Dendritic cell treated with granulocyte-macrophage colony-stimulating factor and Interleukin-4, amounts not matched to agents 40 ng/mL and 50 ng/mL, for 4 days (primary cell): ENCODE data around the gene RGS18.
A peak's percentile ranks its signal among the peaks of the same experiment; 100 is the strongest.
"Not testable (repeated sequence)": the region's sequence is repeated elsewhere in the genome, so short reads cannot be mapped to it uniquely, and the experiment has no call there.

ENCODE experiments used
- H3K27ac Mint-ChIP-seq: one replicate; pipeline ENCODE4 v1.8.0; 2022; ENCODE audit warnings: mild to moderate bottlenecking, mixed read lengths
- H3K27me3 Mint-ChIP-seq: one replicate; pipeline ENCODE4 v1.8.0; 2022; ENCODE audit warnings: mild to moderate bottlenecking, mixed read lengths
- H3K36me3 Mint-ChIP-seq: one replicate; pipeline ENCODE4 v1.8.0; 2022; ENCODE audit warnings: low read depth, mixed read lengths
- H3K4me1 Mint-ChIP-seq: one replicate; pipeline ENCODE4 v1.8.0; 2022; ENCODE audit warnings: low read depth, mixed read lengths
- H3K4me3 Mint-ChIP-seq: one replicate; pipeline ENCODE4 v1.8.0; 2022; ENCODE audit warnings: mild to moderate bottlenecking, moderate library complexity, mixed read lengths
- H3K9me3 Mint-ChIP-seq: one replicate; pipeline ENCODE4 v1.8.0; 2022; ENCODE audit warnings: mixed read lengths
- intact Hi-C: fragments of 100-400 bp; cut with micrococcal nuclease; formaldehyde crosslinking; loops from one replicate; pipeline ENCODE4 v1.15.0; 2022

Gene RGS18

DNA sequence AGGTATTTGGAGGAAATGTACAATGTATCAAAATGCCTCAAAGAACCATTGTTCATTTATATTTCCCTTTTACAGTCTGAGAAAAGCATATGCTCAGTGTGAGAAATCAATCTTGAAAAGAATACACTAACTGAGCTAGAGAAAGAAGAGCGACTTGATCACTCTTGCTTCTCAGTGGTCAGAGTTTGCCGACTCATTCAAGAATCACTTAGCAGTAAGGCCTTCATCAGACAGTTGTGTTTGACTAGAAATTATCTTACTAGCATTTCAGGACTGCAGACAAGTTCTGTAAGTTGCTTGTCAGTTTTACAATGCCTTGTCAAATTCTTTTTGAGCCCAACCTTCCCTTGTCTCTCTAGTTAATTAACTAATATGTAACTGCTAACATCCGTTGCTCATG lies 12.9 kb downstream of the RGS18 start:
- intact Hi-C loops: no loop called here
- Mint-ChIP-seq H3K27me3 (no peaks in the 10 kb centered on the region), H3K4me1 (peaks cover 60% of the 10 kb centered on the region), H3K9me3 (no peaks in the 10 kb centered on the region), H3K27ac (peak overlapping the region; percentile 67), H3K4me3 (no peak overlapping the region), H3K36me3 (peaks cover 10% of the 10 kb centered on the region)

DNA sequence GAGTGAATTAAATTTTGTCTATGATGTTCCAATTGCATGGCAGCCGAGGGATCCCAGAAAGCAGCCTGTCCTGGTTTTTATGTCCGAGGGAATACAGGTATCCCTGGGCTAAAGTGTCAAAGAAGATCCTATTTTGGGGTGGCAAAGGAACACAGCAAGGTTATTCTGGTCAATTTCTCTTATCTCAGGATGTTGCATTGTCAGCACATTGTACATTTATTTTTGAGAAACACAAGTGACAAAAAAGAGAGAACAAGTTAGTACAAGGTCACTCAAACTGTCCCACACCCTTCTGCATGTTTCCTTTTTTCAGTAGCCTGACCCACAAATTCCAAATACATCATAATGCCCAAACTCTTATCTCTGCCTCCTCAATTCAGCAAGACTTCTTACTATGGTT lies 17.7 kb downstream of the RGS18 start:
- Mint-ChIP-seq H3K4me3 (no peak overlapping the region), H3K27me3 (no peaks in the 10 kb centered on the region), H3K27ac (peak overlapping the region; percentile 28), H3K9me3 (peaks cover 10% of the 10 kb centered on the region), H3K36me3 (peaks cover 30% of the 10 kb centered on the region), H3K4me1 (peaks cover 60% of the 10 kb centered on the region)
- intact Hi-C loops: no loop called here

DNA sequence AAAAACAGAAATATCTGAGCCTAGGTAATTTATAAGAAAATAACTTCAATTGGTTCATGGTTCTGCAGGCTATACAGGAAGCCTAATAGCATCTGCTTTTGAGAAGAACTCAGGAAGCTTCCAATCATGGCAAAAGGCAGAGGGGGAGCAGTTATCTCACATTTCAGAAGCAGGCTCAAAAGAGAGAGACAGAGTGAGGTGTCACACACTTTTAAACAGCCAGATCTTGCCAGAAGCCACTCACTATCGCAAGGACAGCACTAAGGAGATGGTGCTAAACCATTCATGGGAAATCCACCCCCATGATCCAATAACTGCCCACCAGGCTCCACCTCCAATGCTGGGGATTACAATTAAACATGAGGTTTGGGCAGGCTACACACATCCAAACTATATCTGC lies 25.5 kb downstream of the RGS18 start:
- no peaks in the 10 kb centered on the region for H3K27me3 Mint-ChIP-seq
- H3K36me3 Mint-ChIP-seq: peaks cover 36% of the 10 kb centered on the region
- no peak overlapping the region for H3K27ac Mint-ChIP-seq
- no peak overlapping the region for H3K4me3 Mint-ChIP-seq
- H3K4me1 Mint-ChIP-seq: peaks cover 3% of the 10 kb centered on the region
- intact Hi-C loops: no loop called here
- no peaks in the 10 kb centered on the region for H3K9me3 Mint-ChIP-seq

DNA sequence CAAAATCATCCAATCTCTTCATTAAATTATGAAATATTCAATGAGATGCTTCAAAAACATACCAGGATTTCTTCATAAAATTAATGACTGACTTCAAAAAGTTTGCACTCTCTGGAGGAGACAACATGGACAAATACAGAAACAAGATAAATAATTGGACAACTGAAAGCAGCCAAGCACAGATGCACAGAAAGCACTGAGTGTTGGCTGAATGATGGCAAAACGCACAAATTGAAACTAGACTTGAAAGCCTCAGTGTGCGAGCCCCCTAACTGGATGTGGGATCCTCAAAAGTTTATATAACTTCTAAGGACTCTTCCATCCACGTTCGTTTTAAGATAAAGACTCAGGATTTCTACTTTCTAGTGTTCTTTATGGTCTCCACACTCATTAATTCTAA lies 27.9 kb downstream of the RGS18 start:
- no peaks in the 10 kb centered on the region for H3K27me3 Mint-ChIP-seq
- peaks cover 32% of the 10 kb centered on the region for H3K36me3 Mint-ChIP-seq
- H3K4me3 Mint-ChIP-seq: no peak overlapping the region
- intact Hi-C loops: no loop called here
- H3K9me3 Mint-ChIP-seq: no peaks in the 10 kb centered on the region
- no peak overlapping the region for H3K27ac Mint-ChIP-seq
- no peaks in the 10 kb centered on the region for H3K4me1 Mint-ChIP-seq

DNA sequence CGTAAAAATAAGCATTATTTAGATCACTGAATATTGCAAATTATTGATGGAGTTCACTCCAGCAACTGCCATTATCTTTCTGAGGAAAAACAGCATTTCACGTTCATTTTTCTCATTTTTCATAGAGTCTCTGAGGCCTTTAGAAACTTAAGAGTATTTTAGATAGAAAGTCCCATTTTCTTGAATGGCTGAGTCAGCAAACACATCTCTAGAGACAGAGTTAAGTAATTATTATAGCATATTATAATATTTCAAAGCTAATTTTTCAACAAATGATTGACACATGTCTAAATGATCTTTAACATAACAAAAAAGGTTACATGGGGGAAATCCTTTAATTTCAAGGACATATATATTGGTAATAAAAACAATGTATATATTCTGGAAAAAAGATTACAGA lies 31.8 kb downstream of the RGS18 start:
- Mint-ChIP-seq H3K9me3 (no peaks in the 10 kb centered on the region), H3K36me3 (peaks cover 3% of the 10 kb centered on the region), H3K4me3 (no peak overlapping the region), H3K27ac (no peak overlapping the region), H3K27me3 (no peaks in the 10 kb centered on the region), H3K4me1 (no peaks in the 10 kb centered on the region)
- intact Hi-C loops: no loop called here

DNA sequence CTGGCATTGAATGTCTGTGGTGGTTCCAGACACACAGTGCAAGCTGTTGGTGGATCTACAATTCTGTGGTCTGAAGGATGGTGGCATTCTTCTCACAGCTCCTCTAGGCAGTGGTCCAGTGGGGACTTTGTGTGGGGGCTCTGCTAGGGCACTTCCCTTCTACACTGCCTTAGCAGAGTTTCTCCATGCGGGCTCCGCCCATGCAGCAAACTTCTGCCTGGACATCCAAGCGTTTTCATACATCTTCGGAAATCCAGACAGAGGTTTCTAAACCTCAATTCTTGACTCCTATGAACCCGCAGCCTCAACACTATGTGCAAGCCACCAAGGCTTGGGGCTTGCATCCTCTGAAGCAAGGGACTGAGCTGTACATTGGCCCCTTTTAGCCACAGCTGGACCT lies 43.0 kb downstream of the RGS18 start:
- H3K27me3 Mint-ChIP-seq: no peaks in the 10 kb centered on the region
- peaks cover 38% of the 10 kb centered on the region for H3K9me3 Mint-ChIP-seq
- peaks cover 23% of the 10 kb centered on the region for H3K36me3 Mint-ChIP-seq
- intact Hi-C loops: no loop called here
- H3K4me1 Mint-ChIP-seq: peaks cover 7% of the 10 kb centered on the region
- no peak overlapping the region for H3K4me3 Mint-ChIP-seq
- no peak overlapping the region for H3K27ac Mint-ChIP-seq

DNA sequence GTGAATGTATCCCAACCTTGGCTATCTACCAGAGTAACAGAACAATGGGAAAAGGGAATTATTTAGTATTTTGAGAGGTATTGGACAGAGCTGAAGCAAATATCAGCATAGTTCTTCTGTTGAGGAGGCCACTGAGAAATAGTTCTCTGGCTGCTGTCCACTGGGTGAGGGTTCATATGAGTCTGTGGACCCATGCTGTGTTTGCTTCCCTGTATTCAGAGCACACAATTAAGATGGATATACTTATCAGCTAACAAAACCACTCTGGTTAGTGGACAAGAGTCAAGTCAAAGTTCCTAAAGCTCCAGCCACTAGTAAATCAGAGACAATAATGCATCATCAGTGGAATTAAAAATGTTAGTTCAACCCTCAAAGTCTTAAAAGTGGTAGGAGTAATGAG lies 66.1 kb downstream of the RGS18 start:
- Mint-ChIP-seq H3K4me1 (peaks cover 9% of the 10 kb centered on the region), H3K27me3 (no peaks in the 10 kb centered on the region), H3K9me3 (peaks cover 27% of the 10 kb centered on the region), H3K27ac (no peak overlapping the region), H3K4me3 (no peak overlapping the region), H3K36me3 (no peaks in the 10 kb centered on the region)
- intact Hi-C loops: no loop called here

DNA sequence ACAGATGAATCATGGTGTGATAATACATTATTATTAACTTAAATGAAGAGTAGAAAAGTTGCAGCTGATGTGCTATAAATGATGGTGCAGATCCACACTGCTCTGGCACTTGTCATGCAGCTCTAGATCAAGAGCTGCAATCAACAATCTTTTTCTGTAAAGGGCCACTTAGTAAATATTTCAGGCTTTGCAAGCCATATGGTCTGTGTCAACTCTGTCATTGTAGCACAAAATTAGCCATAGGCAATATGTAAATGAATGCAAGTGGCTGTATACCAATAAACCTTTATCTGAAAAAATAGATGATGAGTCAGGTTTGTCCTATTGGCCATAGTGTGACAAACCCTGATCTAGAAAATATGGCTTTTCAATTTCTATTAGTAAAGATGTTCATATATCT lies 66.6 kb downstream of the RGS18 start:
- no peaks in the 10 kb centered on the region for H3K27me3 Mint-ChIP-seq
- H3K9me3 Mint-ChIP-seq: peaks cover 27% of the 10 kb centered on the region
- H3K36me3 Mint-ChIP-seq: no peaks in the 10 kb centered on the region
- H3K27ac Mint-ChIP-seq: no peak overlapping the region
- intact Hi-C loops: no loop called here
- peaks cover 9% of the 10 kb centered on the region for H3K4me1 Mint-ChIP-seq
- no peak overlapping the region for H3K4me3 Mint-ChIP-seq

DNA sequence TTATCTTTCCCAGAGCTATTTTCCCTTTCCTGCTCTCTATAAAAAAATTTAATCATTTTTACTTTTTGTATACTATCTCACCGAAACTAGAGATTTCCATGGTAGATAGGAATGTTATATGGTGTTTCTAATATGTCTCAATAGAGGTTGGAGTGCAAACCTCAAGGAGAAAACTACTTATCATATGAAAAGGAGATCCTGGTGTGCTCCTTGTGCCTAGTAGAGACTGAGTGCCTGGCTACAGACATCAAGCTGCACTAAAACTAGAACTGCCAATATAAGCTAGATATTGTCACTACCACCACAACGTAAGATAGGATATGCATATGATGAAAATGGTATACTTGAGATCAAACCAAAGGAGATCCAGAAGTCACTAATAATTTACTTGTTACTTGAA lies 67.0 kb downstream of the RGS18 start:
- intact Hi-C loops: no loop called here
- H3K27ac Mint-ChIP-seq: no peak overlapping the region
- no peaks in the 10 kb centered on the region for H3K36me3 Mint-ChIP-seq
- peaks cover 9% of the 10 kb centered on the region for H3K4me1 Mint-ChIP-seq
- H3K27me3 Mint-ChIP-seq: no peaks in the 10 kb centered on the region
- peaks cover 27% of the 10 kb centered on the region for H3K9me3 Mint-ChIP-seq
- H3K4me3 Mint-ChIP-seq: no peak overlapping the region

DNA sequence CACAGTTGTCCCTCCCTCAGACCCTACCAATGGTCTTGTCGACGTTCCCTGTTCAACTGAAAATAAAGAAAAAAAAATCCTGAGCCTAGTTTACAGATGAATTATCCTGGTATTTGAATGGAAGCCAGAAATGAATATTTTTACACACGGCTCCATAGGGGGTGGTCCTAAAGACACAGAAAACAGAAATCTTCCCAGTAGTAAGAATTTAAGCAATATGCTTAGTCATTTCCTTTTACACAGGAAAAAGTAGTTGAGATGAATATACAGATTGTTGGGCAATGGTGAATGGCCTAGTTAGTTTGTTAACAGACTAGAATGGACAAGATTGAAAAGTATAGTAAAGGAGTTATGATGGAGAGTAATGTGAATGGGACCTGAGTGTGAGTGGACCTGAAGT lies 67.4 kb downstream of the RGS18 start:
- H3K27me3 Mint-ChIP-seq: no peaks in the 10 kb centered on the region
- peaks cover 9% of the 10 kb centered on the region for H3K4me1 Mint-ChIP-seq
- H3K36me3 Mint-ChIP-seq: no peaks in the 10 kb centered on the region
- H3K27ac Mint-ChIP-seq: no peak overlapping the region
- intact Hi-C loops: no loop called here
- no peak overlapping the region for H3K4me3 Mint-ChIP-seq
- peaks cover 27% of the 10 kb centered on the region for H3K9me3 Mint-ChIP-seq

DNA sequence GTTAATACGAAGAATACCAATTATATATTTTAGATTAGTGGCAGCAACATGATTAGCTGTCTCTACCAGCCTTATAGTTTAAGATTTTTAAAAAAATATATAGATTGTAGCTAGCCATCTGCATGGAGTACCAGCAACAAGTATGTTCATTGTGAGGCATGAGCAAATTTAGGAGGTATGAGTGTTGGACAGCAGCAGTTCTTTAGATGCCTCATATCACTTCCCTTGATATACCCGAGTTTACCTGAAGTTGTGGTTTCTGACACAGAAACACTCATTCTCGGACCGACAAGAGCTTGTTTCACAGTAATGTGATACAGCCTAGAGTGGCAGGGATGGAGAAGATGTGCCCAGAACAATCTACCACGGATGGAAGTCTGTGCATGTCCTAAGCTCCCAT lies 69.1 kb downstream of the RGS18 start:
- Mint-ChIP-seq H3K4me3 (no peak overlapping the region), H3K9me3 (peaks cover 18% of the 10 kb centered on the region), H3K27ac (no peak overlapping the region), H3K4me1 (peaks cover 9% of the 10 kb centered on the region), H3K27me3 (no peaks in the 10 kb centered on the region), H3K36me3 (no peaks in the 10 kb centered on the region)
- intact Hi-C loops: no loop called here

DNA sequence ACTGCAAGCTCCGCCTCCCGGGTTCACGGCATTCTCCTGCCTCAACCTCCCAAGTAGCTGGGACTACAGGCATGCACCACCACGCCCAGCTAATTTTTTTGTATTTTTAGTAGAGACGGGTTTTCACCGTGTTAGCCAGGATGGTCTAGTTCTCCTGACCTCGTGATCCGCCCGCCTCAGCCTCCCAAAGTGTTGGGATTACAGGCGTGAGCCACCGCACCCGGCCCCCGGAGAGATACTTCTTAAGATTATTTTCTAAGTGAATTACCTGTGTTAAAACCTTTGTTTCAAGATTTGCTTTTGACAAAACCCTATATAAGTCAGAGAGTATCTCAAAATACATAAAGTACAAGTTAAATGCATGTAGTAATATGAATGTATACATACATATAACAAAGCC lies 69.7 kb downstream of the RGS18 start:
- H3K27me3 Mint-ChIP-seq, H3K4me1 Mint-ChIP-seq, H3K4me3 Mint-ChIP-seq, H3K27ac Mint-ChIP-seq, intact Hi-C loops, H3K36me3 Mint-ChIP-seq: not testable (repeated sequence)
- H3K9me3 Mint-ChIP-seq: peaks cover 18% of the 10 kb centered on the region

DNA sequence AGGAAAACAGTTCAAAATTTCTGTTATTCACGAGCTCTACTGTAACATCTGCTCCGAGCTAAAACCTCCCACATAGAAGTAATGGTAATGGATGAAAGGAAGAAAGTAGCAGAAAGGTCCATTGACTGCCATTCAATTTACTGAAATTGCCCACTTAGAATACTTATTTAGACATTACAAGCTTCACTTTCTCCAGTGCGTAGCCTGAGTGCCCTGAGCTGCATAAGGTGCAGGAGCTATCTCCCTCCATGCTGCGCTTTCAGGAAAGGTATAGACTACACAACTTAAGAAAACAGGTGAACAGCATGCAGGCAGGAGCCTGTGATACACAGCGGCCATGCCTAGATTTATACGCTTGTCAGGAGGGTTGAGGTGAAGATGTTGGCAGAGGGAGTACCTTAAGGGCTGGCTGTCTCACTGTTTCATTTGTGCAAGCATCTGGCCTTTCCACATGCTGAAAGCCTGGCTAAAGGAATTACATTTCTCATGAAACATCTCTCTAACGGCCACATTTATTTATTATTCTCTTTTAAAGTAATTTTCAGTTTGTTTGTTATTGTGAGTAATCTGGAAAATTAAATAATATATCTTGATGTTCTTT lies 74.7 kb downstream of the RGS18 start:
- Mint-ChIP-seq H3K4me3 (no peak overlapping the region), H3K27ac (no peak overlapping the region), H3K9me3 (no peaks in the 10 kb centered on the region), H3K36me3 (no peaks in the 10 kb centered on the region), H3K27me3 (no peaks in the 10 kb centered on the region), H3K4me1 (no peaks in the 10 kb centered on the region)
- intact Hi-C loops: no loop called here

DNA sequence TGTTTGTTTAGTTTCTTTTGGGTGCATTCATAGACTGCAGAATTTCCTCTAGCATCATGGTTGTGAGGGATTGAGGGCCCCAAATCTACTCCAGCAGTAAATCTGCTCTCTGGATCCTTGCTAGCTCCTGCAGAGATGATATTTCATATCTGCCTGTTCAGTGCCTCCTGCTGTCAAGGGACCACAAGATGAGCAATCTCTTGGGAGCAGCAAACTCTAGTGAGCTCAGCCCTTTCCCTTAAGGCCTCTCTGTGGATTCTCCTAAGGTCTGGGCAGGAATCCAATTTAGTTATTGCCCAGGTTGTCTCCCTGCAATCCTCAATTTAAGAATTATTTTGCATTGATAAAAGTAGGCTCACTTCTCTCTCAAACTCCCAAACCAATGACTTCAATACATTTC lies 76.9 kb downstream of the RGS18 start:
- H3K27me3 Mint-ChIP-seq: no peaks in the 10 kb centered on the region
- no peak overlapping the region for H3K4me3 Mint-ChIP-seq
- intact Hi-C loops: loop anchor here (5.0 kb wide), 1 partner anchor 243 kb away; no protein-coding TSS in a partner anchor
- no peaks in the 10 kb centered on the region for H3K9me3 Mint-ChIP-seq
- no peaks in the 10 kb centered on the region for H3K4me1 Mint-ChIP-seq
- H3K27ac Mint-ChIP-seq: no peak overlapping the region
- H3K36me3 Mint-ChIP-seq: no peaks in the 10 kb centered on the region
